ENCODE data around the gene LAMC2. TPM values are rescaled to one million over a fixed set of nuclear protein-coding genes. Genes with fewer than 3 reads are reported as not detected.
"Not testable (repeated sequence)": the region's sequence is repeated elsewhere in the genome, so short reads cannot be mapped to it uniquely, and the experiment has no call there.

Gene LAMC2
- total RNA-seq, 1 donor from 2014 or later: 1.1 TPM

DNA sequence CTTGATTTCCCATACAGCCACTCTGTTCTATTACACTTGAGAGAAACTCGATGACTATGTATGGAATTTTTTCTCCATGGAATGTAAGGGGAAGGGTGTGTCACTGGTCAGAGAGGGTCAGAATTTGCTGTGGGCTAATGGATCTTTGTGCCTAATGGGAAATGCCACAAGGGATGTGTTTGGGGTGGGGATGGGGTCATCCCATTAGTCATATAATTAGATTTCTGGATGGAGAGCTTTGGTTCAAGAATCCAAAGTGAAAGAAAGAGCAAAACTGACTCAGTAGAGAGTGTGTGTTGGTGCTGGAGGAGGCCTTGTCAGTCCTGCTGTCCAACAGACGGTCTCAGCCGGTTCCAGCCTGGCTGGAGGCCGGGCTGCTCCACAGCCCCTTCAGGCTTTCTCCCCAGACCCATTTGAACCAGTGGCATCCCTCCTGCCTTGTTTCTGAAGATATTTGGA, 86.4 kb downstream of the LAMC2 start:
- H3K4me1 ChIP-seq: peaks cover 0 to 6% of the 10 kb centered on the region in 2 donors
- intact Hi-C loops (cut with DNase I): no loop called here
- no peaks in the 10 kb centered on the region for H3K9me3 ChIP-seq
- H3K36me3 ChIP-seq: no peaks in the 10 kb centered on the region
- DNase-seq (ENCODE audit: low spot score in 2 of 2): peak in 1 of 2 donors; percentile 47
- no peaks in the 10 kb centered on the region for H3K27me3 ChIP-seq
- no peak for TF ChIP-seq CTCF (IDR thresholded peaks at IDR 0.05)
- no peak overlapping the region for H3K4me3 ChIP-seq
- H3K27ac ChIP-seq: peak overlapping the region in 1 of 2 donors; percentile 4

DNA sequence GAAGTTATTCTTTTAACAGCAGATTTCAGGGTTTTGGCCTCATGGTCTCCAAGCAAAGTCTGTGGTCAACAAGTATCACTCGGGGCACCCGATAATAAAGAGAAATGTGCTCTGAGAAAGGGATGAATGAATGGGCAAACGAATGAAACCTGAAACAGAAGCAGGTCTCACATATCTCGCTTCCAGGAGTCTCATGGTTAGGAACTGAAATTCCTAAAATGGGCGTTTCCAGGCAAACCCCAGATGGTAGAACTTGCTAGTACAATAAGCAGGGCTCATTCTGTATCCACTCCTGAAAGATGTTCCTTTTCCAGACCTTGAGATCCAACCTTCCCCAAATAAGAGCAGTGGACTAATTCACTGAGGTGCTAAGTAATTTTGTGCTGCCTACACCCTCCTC, 87.2 kb downstream of the LAMC2 start:
- TF ChIP-seq CTCF (IDR thresholded peaks at IDR 0.05): no peak
- Histone ChIP-seq H3K27ac (no peak overlapping the region), H3K9me3 (no peaks in the 10 kb centered on the region), H3K4me3 (no peak overlapping the region), H3K27me3 (no peaks in the 10 kb centered on the region), H3K4me1 (peaks cover 0 to 6% of the 10 kb centered on the region in 2 donors), H3K36me3 (no peaks in the 10 kb centered on the region)
- DNase-seq (ENCODE audit: low spot score in 2 of 2): no peak
- intact Hi-C loops (cut with DNase I): no loop called here

GRCh38 chr1:183273984-183274383, 87.9 kb downstream of the LAMC2 start:
- H3K27ac ChIP-seq; H3K27me3 ChIP-seq; H3K4me1 ChIP-seq; intact Hi-C loops (cut with DNase I); H3K4me3 ChIP-seq; H3K9me3 ChIP-seq; H3K36me3 ChIP-seq: not testable (repeated sequence)
- DNase-seq (ENCODE audit: low spot score in 2 of 2): peak in 1 of 2 donors; percentile 35

GRCh38 chr1:183274836-183275235, 88.8 kb downstream of the LAMC2 start:
- no peak for TF ChIP-seq CTCF (IDR thresholded peaks at IDR 0.05)
- DNase-seq (ENCODE audit: low spot score in 2 of 2): peak in 1 of 2 donors; percentile 5
- H3K4me1 ChIP-seq: peaks cover 0 to 6% of the 10 kb centered on the region in 2 donors
- intact Hi-C loops (cut with DNase I): no loop called here
- H3K36me3 ChIP-seq: no peaks in the 10 kb centered on the region
- no peaks in the 10 kb centered on the region for H3K27me3 ChIP-seq
- no peak overlapping the region for H3K27ac ChIP-seq
- no peaks in the 10 kb centered on the region for H3K9me3 ChIP-seq
- H3K4me3 ChIP-seq: no peak overlapping the region

GRCh38 chr1:183275322-183275721, 89.3 kb downstream of the LAMC2 start:
- intact Hi-C loops (cut with DNase I): no loop called here
- Histone ChIP-seq H3K36me3 (no peaks in the 10 kb centered on the region), H3K4me3 (no peak overlapping the region), H3K4me1 (peaks cover 0 to 6% of the 10 kb centered on the region in 2 donors), H3K27ac (no peak overlapping the region), H3K9me3 (no peaks in the 10 kb centered on the region), H3K27me3 (no peaks in the 10 kb centered on the region)
- DNase-seq (ENCODE audit: low spot score in 2 of 2): peak in 1 of 2 donors; percentile 48
- TF ChIP-seq CTCF (IDR thresholded peaks at IDR 0.05): no peak

- no peak overlapping the region for H3K27ac ChIP-seq
Observed at GRCh38 chr1:183276386-183277080, 90.5 kb downstream of the LAMC2 start.

More at GRCh38 chr1:183276386-183277080, 90.5 kb downstream of the LAMC2 start:
- DNase-seq (ENCODE audit: low spot score in 2 of 2): no peak
- intact Hi-C loops (cut with DNase I): no loop called here
- Histone ChIP-seq H3K4me3 (no peak overlapping the region), H3K36me3 (no peaks in the 10 kb centered on the region), H3K9me3 (no peaks in the 10 kb centered on the region), H3K4me1 (peaks cover 2 to 5% of the 10 kb centered on the region in 2 donors), H3K27me3 (no peaks in the 10 kb centered on the region)
- no peak for TF ChIP-seq CTCF (IDR thresholded peaks at IDR 0.05)

Measured in ascending aorta (tissue), 2 donors.